ENCODE data around the gene PDRG1.

Gene PDRG1
- total RNA-seq, result 6.3 to 20.7 (median 11.9) reads per million in 18 experiments

GRCh38 chr20:31951530-31952453, at the start of gene PDRG1:
Gene PDRG1 (minus strand): TSS chr20:31952046. CDS start chr20:31951961, 85 bp downstream.
- DNase-seq, result peak; percentile 98 to 99

- no peak for DNase-seq
Observed at GRCh38 chr20:31998246-31998645, 46.4 kb upstream of the PDRG1 start.

- no peak for DNase-seq
Observed at GRCh38 chr20:31996996-31997395, 45.1 kb upstream of the PDRG1 start.

GRCh38 chr20:31992086-31992485, 40.2 kb upstream of the PDRG1 start:
- no peak for DNase-seq

- no peak for DNase-seq
Observed at GRCh38 chr20:31991339-31991705, 39.5 kb upstream of the PDRG1 start.

- no peak for DNase-seq
Observed at GRCh38 chr20:31990641-31991338, 38.9 kb upstream of the PDRG1 start.

GRCh38 chr20:31989030-31989645, 37.3 kb upstream of the PDRG1 start:
- DNase-seq, result no peak

- DNase-seq, result no peak
Observed at GRCh38 chr20:31988430-31989015, 36.7 kb upstream of the PDRG1 start.

- no peak for DNase-seq
Observed at GRCh38 chr20:31987744-31988143, 35.9 kb upstream of the PDRG1 start.

GRCh38 chr20:31984981-31985471, 33.2 kb upstream of the PDRG1 start:
- DNase-seq, result no peak

GRCh38 chr20:31981784-31982183, 29.9 kb upstream of the PDRG1 start:
- DNase-seq, result no peak

GRCh38 chr20:31979713-31980426, 28.0 kb upstream of the PDRG1 start:
- DNase-seq, result no peak

- DNase-seq, result no peak
Observed at GRCh38 chr20:31977080-31977479, 25.2 kb upstream of the PDRG1 start.

GRCh38 chr20:31975874-31976273, 24.0 kb upstream of the PDRG1 start:
- DNase-seq, result no peak

- DNase-seq, result no peak
Observed at GRCh38 chr20:31974951-31975487, 23.2 kb upstream of the PDRG1 start.

- no peak for DNase-seq
Observed at GRCh38 chr20:31974296-31974695, 22.4 kb upstream of the PDRG1 start.

- no peak for DNase-seq
Observed at GRCh38 chr20:31972471-31973021, 20.7 kb upstream of the PDRG1 start.

- DNase-seq, result no peak
Observed at GRCh38 chr20:31969991-31970390, 18.1 kb upstream of the PDRG1 start.

GRCh38 chr20:31968291-31969126, 16.7 kb upstream of the PDRG1 start:
- DNase-seq, result peak; percentile 67 to 68

- peak; percentile 26 to 27 for DNase-seq
Observed at GRCh38 chr20:31967830-31968249, 16.0 kb upstream of the PDRG1 start, which contains the start of gene XKR7. Gene XKR7 (plus strand): TSS chr20:31968151. CDS start chr20:31968176, 25 bp downstream.
